ENCODE data around the gene SIRT2.
A peak's percentile ranks its signal among the peaks of the same experiment; 100 is the strongest.

SIRT2 gene

GRCh38 chr19:38849147-38849859 is 50.1 kb downstream of the SIRT2 start:
- intact Hi-C loops (cut with DNase I): loop anchor here (1.0 kb wide), 1 partner anchor 81 kb away; the partner anchor contains the start of genes MRPS12 and SARS2
- DNase-seq: peak; percentile 85 to 98 (median 92)

- DNase-seq: peak in 2 of 10 donors; percentile 20 to 37
- intact Hi-C loops (cut with DNase I): loop anchor here (1.0 kb wide), 1 partner anchor 82 kb away; the partner anchor contains the start of genes MRPS12 and SARS2
These were observed 50.9 kb downstream of the SIRT2 start for GRCh38 chr19:38848299-38849146.

- peak in 1 of 10 donors; percentile 15 for DNase-seq
- intact Hi-C loops (cut with DNase I): no loop called here
These were observed 53.3 kb downstream of the SIRT2 start for GRCh38 chr19:38846097-38846496.

GRCh38 chr19:38845374-38846024 is 53.9 kb downstream of the SIRT2 start:
- intact Hi-C loops (cut with DNase I): no loop called here
- peak in 1 of 10 donors; percentile 39 for DNase-seq

GRCh38 chr19:38844093-38844686 is 55.2 kb downstream of the SIRT2 start:
- peak in 2 of 10 donors; percentile 2 to 27 for DNase-seq
- intact Hi-C loops (cut with DNase I): no loop called here

GRCh38 chr19:38843175-38843758 is 56.2 kb downstream of the SIRT2 start:
- intact Hi-C loops (cut with DNase I): no loop called here
- peak in 2 of 10 donors; percentile 22 to 70 for DNase-seq

GRCh38 chr19:38842439-38843174 is 56.8 kb downstream of the SIRT2 start:
- intact Hi-C loops (cut with DNase I): no loop called here
- DNase-seq: peak in 2 of 10 donors; percentile 60 to 72

- peak in 2 of 10 donors; percentile 21 to 68 for DNase-seq
- intact Hi-C loops (cut with DNase I): no loop called here
These were observed 57.5 kb downstream of the SIRT2 start for GRCh38 chr19:38841787-38842438.

- intact Hi-C loops (cut with DNase I): no loop called here
These were observed 58.1 kb downstream of the SIRT2 start for GRCh38 chr19:38841180-38841766.

GRCh38 chr19:38840583-38840968 is 58.8 kb downstream of the SIRT2 start:
- DNase-seq: peak in 1 of 10 donors; percentile 38
- intact Hi-C loops (cut with DNase I): no loop called here

More at GRCh38 chr19:38841180-38841766, 58.1 kb downstream of the SIRT2 start:
- peak in 2 of 10 donors; percentile 11 to 23 for DNase-seq

GRCh38 chr19:38839816-38840582 is 59.4 kb downstream of the SIRT2 start:
- intact Hi-C loops (cut with DNase I): no loop called here
- peak in 2 of 10 donors; percentile 52 to 75 for DNase-seq

GRCh38 chr19:38838986-38839761 is 60.2 kb downstream of the SIRT2 start:
- intact Hi-C loops (cut with DNase I): no loop called here
- peak in 2 of 10 donors; percentile 37 to 44 for DNase-seq

- peak in 2 of 10 donors; percentile 37 to 57 for DNase-seq
- intact Hi-C loops (cut with DNase I): no loop called here
These were observed 61.0 kb downstream of the SIRT2 start for GRCh38 chr19:38838208-38838985.

GRCh38 chr19:38837656-38838121 is 61.7 kb downstream of the SIRT2 start:
- peak in 1 of 10 donors; percentile 20 for DNase-seq
- intact Hi-C loops (cut with DNase I): no loop called here

- intact Hi-C loops (cut with DNase I): no loop called here
- DNase-seq: peak in 2 of 10 donors; percentile 52
These were observed 62.3 kb downstream of the SIRT2 start for GRCh38 chr19:38836983-38837626.

Data from posterior cingulate gyrus (tissue), 11 donors.